HCT116 (cell line): Measurements from ENCODE around the gene ETNK2. TPM values are rescaled to one million over a fixed set of nuclear protein-coding genes. Genes with fewer than 3 reads are reported as not detected.

ENCODE experiments used
- ATAC-seq: fragments of 200-7000 bp; cut with Tn5 transposase; 2 replicates; pipeline ENCODE4 v1.9.1; 2020; ENCODE audit warnings: mild to moderate bottlenecking, moderate library complexity
- BruUV-seq: library from RNA; stranded (reverse); fragments of 400-500 nt; replicated peaks from 2 replicates; lab custom pipeline; 2021; lab: Mats Ljungman, UMichigan
- CTCF ChIA-PET: fragments of 300-600 bp; sonication (Branson Sonifier 250); formaldehyde crosslinking; loops from one replicate; lab custom pipeline; 2021; ENCODE audit warnings: antibody characterized with exemption; lab: Charles Lee
- POLR2A ChIA-PET: fragments of 300-600, 350-600 bp; sonication (Branson Sonifier 250); formaldehyde crosslinking; loops from one replicate; lab custom pipeline; 2021; ENCODE audit warnings: antibody characterized with exemption; lab: Charles Lee
- RAD21 ChIA-PET, 2 experiments: fragments of 300-600 bp; sonication (Branson Sonifier 250); formaldehyde crosslinking; loops; one replicate each; lab custom pipeline; 2023; ENCODE audit warnings: low total read pairs in 2 of 2; ENCODE audit not compliant: uncharacterized antibody in 2 of 2, unreplicated experiment in 2 of 2, low non-redundant PET in 1 of 2; lab: Charles Lee
- DNase-seq: peaks from one replicate; pipeline ENCODE4 v3.0.0-alpha.2; 2010; ENCODE audit warnings: low read depth, low spot score
- H2AFZ ChIP-seq: fragments of 200-600 bp; shearing (Covaris generic), sonication (generic); 2 replicates; pipeline ENCODE4 v1.6.1; 2017; ENCODE audit warnings: low read depth, mixed run types, mixed read lengths, antibody characterized with exemption, low read length; ENCODE audit not compliant: poor library complexity, severe bottlenecking
- H3K27ac ChIP-seq: 2 replicates; pipeline ENCODE4 v1.5.1; 2012; ENCODE audit warnings: low read depth, low read length
- H3K27me3 ChIP-seq: fragments of 200-600 bp; sonication (generic); 2 replicates; pipeline ENCODE4 v1.6.1; 2016; ENCODE audit warnings: mixed run types, low read length, mixed read lengths; ENCODE audit not compliant: insufficient read depth
- H3K36me3 ChIP-seq, 2 experiments: fragments of 200-500 bp in 1 of 2; fragments of 200-600 bp in 1 of 2; sonication (Bioruptor generic) in 1 of 2; sonication (generic) in 1 of 2; 2 replicates each; pipeline versions ENCODE4 v1.5.1 to v1.6.1; 2014 to 2016; ENCODE audit warnings: low read length in 2 of 2, inconsistent platforms in 1 of 2, mixed read lengths in 1 of 2, mixed run types in 1 of 2; ENCODE audit not compliant: insufficient read depth in 2 of 2, control insufficient read depth in 1 of 2
- H3K4me1 ChIP-seq, 2 experiments: fragments of 200-600 bp in 1 of 2; sonication (generic) in 1 of 2; 2 replicates each; pipeline versions ENCODE4 v1.5.1 to v1.6.1; 2012 to 2017; ENCODE audit warnings: low read length in 2 of 2, inconsistent platforms in 1 of 2, mild to moderate bottlenecking in 1 of 2, mixed read lengths in 1 of 2, mixed run types in 1 of 2, moderate library complexity in 1 of 2; ENCODE audit not compliant: insufficient read depth in 2 of 2, control insufficient read depth in 1 of 2
- H3K4me2 ChIP-seq: fragments of 200-600 bp; sonication (generic); 2 replicates; pipeline ENCODE4 v1.6.1; 2017; ENCODE audit warnings: mixed run types, low read length, mixed read lengths
- H3K4me3 ChIP-seq, 2 experiments: fragments of 200-600 bp in 1 of 2; sonication (generic) in 1 of 2; replicated peaks in 1 of 2; 2 replicates each; pipeline ENCODE4 v1.5.1; 2011 to 2016; ENCODE audit warnings: low read length in 2 of 2, control low read depth in 1 of 2, low read depth in 1 of 2, mild to moderate bottlenecking in 1 of 2, mixed read lengths in 1 of 2, mixed run types in 1 of 2
- H3K79me2 ChIP-seq: fragments of 200-600 bp; sonication (generic); 2 replicates; pipeline ENCODE4 v1.6.1; 2017; ENCODE audit warnings: mild to moderate bottlenecking, mixed run types, low read length, moderate library complexity, mixed read lengths; ENCODE audit not compliant: insufficient read depth
- H3K9ac ChIP-seq: fragments of 200-600 bp; sonication (generic); 2 replicates; pipeline ENCODE4 v1.6.1; 2016; ENCODE audit warnings: low read length, mixed read lengths
- H3K9me2 ChIP-seq: fragments of 200-600 bp; sonication (generic), shearing (Covaris generic); 2 replicates; pipeline ENCODE4 v1.6.1; 2017; ENCODE audit warnings: mixed run types, mild to moderate bottlenecking, moderate library complexity; ENCODE audit not compliant: insufficient read depth
- H3K9me3 ChIP-seq, 2 experiments: fragments of 200-500 bp in 1 of 2; fragments of 200-600 bp in 1 of 2; sonication (Bioruptor generic) in 1 of 2; sonication (generic) in 1 of 2; 2 replicates each; pipeline ENCODE4 v1.6.1; 2014 to 2017; ENCODE audit warnings: low read length in 2 of 2, mixed read lengths in 2 of 2, inconsistent platforms in 1 of 2, low read depth in 1 of 2, mild to moderate bottlenecking in 1 of 2, mixed run types in 1 of 2, moderate library complexity in 1 of 2; ENCODE audit not compliant: control insufficient read depth in 1 of 2, insufficient read depth in 1 of 2
- H4K20me1 ChIP-seq: fragments of 200-600 bp; sonication (generic), shearing (Covaris generic); 2 replicates; pipeline ENCODE4 v1.6.1; 2017; ENCODE audit warnings: mixed run types, mild to moderate bottlenecking, moderate library complexity; ENCODE audit not compliant: insufficient read depth
- CEBPB ChIP-seq: IDR thresholded peaks from 2 replicates; pipeline ENCODE4 v1.6.1; 2012; ENCODE audit warnings: low read depth
- EGR1 ChIP-seq: IDR thresholded peaks from 2 replicates; pipeline ENCODE4 v1.6.1; 2012; ENCODE audit warnings: low read depth
- ELF1 ChIP-seq: IDR thresholded peaks from 2 replicates; pipeline ENCODE4 v1.6.1; 2012; ENCODE audit warnings: low read depth, borderline replicate concordance
- JUND ChIP-seq: IDR thresholded peaks from 2 replicates; pipeline ENCODE4 v1.6.1; 2012
- SP1 ChIP-seq: IDR thresholded peaks from 2 replicates; pipeline ENCODE4 v1.6.1; 2012; ENCODE audit warnings: low read depth
- TCF7L2 ChIP-seq: IDR thresholded peaks from 2 replicates; pipeline ENCODE4 v1.7.0; 2011; ENCODE audit warnings: borderline replicate concordance, inconsistent platforms; ENCODE audit not compliant: insufficient read depth, insufficient read length; ENCODE audit errors: extremely low read depth
- YY1 ChIP-seq: IDR thresholded peaks from 2 replicates; pipeline ENCODE4 v1.6.1; 2011; ENCODE audit warnings: low read length, low read depth, moderate library complexity, mild to moderate bottlenecking; ENCODE audit not compliant: insufficient replicate concordance; ENCODE audit errors: extremely low read depth
- intact Hi-C: fragments of 100-400 bp; cut with micrococcal nuclease; formaldehyde crosslinking; loops from 2 replicates; pipeline ENCODE4 v1.10.0; 2022
- total RNA-seq: library from RNA; stranded (reverse); gene quantifications from one replicate; pipeline ENCODE4 v1.2.1, GENCODE V29; 2021; ENCODE audit not compliant: unreplicated experiment
- TF ChIP-seq, protein P1 (sequence below): IDR thresholded peaks from 2 replicates; pipeline ENCODE4 v1.6.1; 2011; ENCODE audit warnings: mild to moderate bottlenecking, low read length, moderate library complexity; ENCODE audit not compliant: insufficient replicate concordance; ENCODE audit errors: extremely low read depth

The ETNK2 gene
- total RNA-seq, 1 experiment from 2014 or later: 16.1 TPM

DNA sequence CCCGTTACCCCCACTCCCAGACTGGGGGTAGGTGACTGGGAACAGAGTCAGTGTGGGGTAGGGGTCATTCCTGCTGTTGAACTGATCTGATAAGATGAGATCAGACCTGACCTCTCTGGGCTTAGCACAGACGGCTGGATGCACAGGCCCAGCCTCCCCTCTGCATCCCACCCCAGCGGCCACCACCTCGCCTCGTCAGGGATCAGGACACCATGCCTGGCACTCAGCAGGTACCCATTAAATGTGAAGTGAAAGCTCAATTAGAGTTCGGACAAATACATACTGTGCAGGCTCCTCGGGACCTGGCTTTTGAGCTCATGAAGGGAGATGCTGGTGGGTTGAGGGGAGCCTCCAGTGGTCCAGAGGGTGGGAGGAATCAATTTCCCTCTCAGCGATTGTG, 63.2 kb downstream of the ETNK2 start:
- ChIA-PET CTCF (no interaction called here), RAD21 (no interaction called here), POLR2A (no interaction called here)
- Histone ChIP-seq H3K4me1 (peaks cover 26 to 33% of the 10 kb centered on the region in 2 experiments), H3K4me3 (no peak overlapping the region), H4K20me1 (no peaks in the 10 kb centered on the region), H3K79me2 (peaks cover 31% of the 10 kb centered on the region; the same call in 1 of the 2 replicates), H3K4me2 (no peak overlapping the region), H2AFZ (no peak overlapping the region), H3K9me2 (no peaks in the 10 kb centered on the region), H3K9ac (no peak overlapping the region), H3K9me3 (no peaks in the 10 kb centered on the region), H3K36me3 (no peaks in the 10 kb centered on the region), H3K27ac (no peak overlapping the region), H3K27me3 (no peaks in the 10 kb centered on the region)
- DNase-seq (no peak), ATAC-seq (no peak)
- TF ChIP-seq, protein P1, sequence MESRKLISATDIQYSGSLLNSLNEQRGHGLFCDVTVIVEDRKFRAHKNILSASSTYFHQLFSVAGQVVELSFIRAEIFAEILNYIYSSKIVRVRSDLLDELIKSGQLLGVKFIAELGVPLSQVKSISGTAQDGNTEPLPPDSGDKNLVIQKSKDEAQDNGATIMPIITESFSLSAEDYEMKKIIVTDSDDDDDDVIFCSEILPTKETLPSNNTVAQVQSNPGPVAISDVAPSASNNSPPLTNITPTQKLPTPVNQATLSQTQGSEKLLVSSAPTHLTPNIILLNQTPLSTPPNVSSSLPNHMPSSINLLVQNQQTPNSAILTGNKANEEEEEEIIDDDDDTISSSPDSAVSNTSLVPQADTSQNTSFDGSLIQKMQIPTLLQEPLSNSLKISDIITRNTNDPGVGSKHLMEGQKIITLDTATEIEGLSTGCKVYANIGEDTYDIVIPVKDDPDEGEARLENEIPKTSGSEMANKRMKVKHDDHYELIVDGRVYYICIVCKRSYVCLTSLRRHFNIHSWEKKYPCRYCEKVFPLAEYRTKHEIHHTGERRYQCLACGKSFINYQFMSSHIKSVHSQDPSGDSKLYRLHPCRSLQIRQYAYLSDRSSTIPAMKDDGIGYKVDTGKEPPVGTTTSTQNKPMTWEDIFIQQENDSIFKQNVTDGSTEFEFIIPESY: no peak
- TF ChIP-seq SP1: no peak
- no peak for TF ChIP-seq ELF1
- no peak for TF ChIP-seq YY1
- no peak for TF ChIP-seq TCF7L2
- no peak for TF ChIP-seq JUND
- TF ChIP-seq CEBPB: no peak
- TF ChIP-seq EGR1: no peak
- no TSS peak for BruUV-seq
- intact Hi-C loops: no loop called here
